Cardiac muscle cell (in vitro differentiated cells and primary cell): Measurements from ENCODE around the gene STARD5. TPM values are rescaled to one million over a fixed set of nuclear protein-coding genes. Genes with fewer than 3 reads are reported as not detected.

Experiments used
- DNase-seq, 2 donors: peaks; one replicate each; pipeline versions ENCODE4 v3.0.0 to v3.0.0-alpha.2; 2010 to 2017; ENCODE audit warnings: low read depth in 1 of 2, low spot score in 1 of 2
- H3K27ac ChIP-seq: fragments of 200-600 bp; sonication (generic); 2 replicates; pipeline ENCODE4 v1.5.1; 2016
- H3K27me3 ChIP-seq: fragments of 200-600 bp; sonication (generic); 2 replicates; pipeline ENCODE4 v1.6.0; 2016; ENCODE audit warnings: control low read depth
- H3K36me3 ChIP-seq: fragments of 200-600 bp; sonication (generic); 2 replicates; pipeline ENCODE4 v1.5.1; 2016; ENCODE audit warnings: control low read depth
- H3K4me1 ChIP-seq: fragments of 200-600 bp; sonication (generic); 2 replicates; pipeline ENCODE4 v1.8.1; 2017; ENCODE audit warnings: low read depth, mild to moderate bottlenecking, mixed run types
- H3K4me3 ChIP-seq: fragments of 200-600 bp; sonication (generic); 2 replicates; pipeline ENCODE4 v1.5.1; 2016; ENCODE audit warnings: mild to moderate bottlenecking
- H3K9me3 ChIP-seq: fragments of 200-600 bp; sonication (generic); 2 replicates; pipeline ENCODE4 v1.5.1; 2017; ENCODE audit warnings: low read depth, mild to moderate bottlenecking, control low read depth
- CTCF ChIP-seq: IDR thresholded peaks from 2 replicates; pipeline ENCODE4 v1.5.1; 2012; ENCODE audit warnings: low read depth, mild to moderate bottlenecking, low read length
- polyA plus RNA-seq: library from polyadenylated mRNA; unstranded; fragments of >200 nt; fragmentation: Nextera tagmentation; extraction: Ambion mirVana; gene quantifications from 2 replicates; pipeline ENCODE4 v1.2.1, GENCODE V29; 2016
- total RNA-seq: library from RNA; depleted of rRNA; stranded (reverse); fragments of >200 nt; gene quantifications from 2 replicates; pipeline ENCODE4 v1.2.3, GENCODE V29; 2016

The STARD5 gene
- total and polyA plus RNA-seq, 2 experiments from 2014 or later = 2.1 to 2.2 TPM

- Histone ChIP-seq H3K4me3 (no peak overlapping the region), H3K27ac (no peak overlapping the region), H3K9me3 (no peaks in the 10 kb centered on the region), H3K27me3 (no peaks in the 10 kb centered on the region), H3K36me3 (no peaks in the 10 kb centered on the region), H3K4me1 (no peaks in the 10 kb centered on the region)
- TF ChIP-seq CTCF = no peak
- no peak for DNase-seq
Measured at GRCh38 chr15:81337241-81337640, 13.3 kb upstream of the STARD5 start.

- no peak overlapping the region for H3K27ac ChIP-seq
- H3K4me3 ChIP-seq = no peak overlapping the region
- no peaks in the 10 kb centered on the region for H3K36me3 ChIP-seq
- no peaks in the 10 kb centered on the region for H3K9me3 ChIP-seq
- H3K4me1 ChIP-seq = peaks cover 2% of the 10 kb centered on the region
- peak in 1 of 2 donors; percentile 64 for DNase-seq
- peak; percentile 56 for TF ChIP-seq CTCF
- no peaks in the 10 kb centered on the region for H3K27me3 ChIP-seq
Measured at GRCh38 chr15:81336568-81336967, 12.6 kb upstream of the STARD5 start.

- H3K9me3 ChIP-seq = no peaks in the 10 kb centered on the region
- DNase-seq = no peak
- no peaks in the 10 kb centered on the region for H3K36me3 ChIP-seq
- no peak overlapping the region for H3K27ac ChIP-seq
- peaks cover 11% of the 10 kb centered on the region for H3K4me1 ChIP-seq
- H3K27me3 ChIP-seq = no peaks in the 10 kb centered on the region
- no peak overlapping the region for H3K4me3 ChIP-seq
- TF ChIP-seq CTCF = no peak
Measured at GRCh38 chr15:81335631-81336030, 11.7 kb upstream of the STARD5 start.

GRCh38 chr15:81334768-81335435, 11.0 kb upstream of the STARD5 start:
- H3K27me3 ChIP-seq = no peaks in the 10 kb centered on the region
- no peak for TF ChIP-seq CTCF
- peak in 1 of 2 donors; percentile 92 for DNase-seq
- H3K36me3 ChIP-seq = no peaks in the 10 kb centered on the region
- H3K27ac ChIP-seq = no peak overlapping the region
- H3K9me3 ChIP-seq = no peaks in the 10 kb centered on the region
- no peak overlapping the region for H3K4me3 ChIP-seq
- H3K4me1 ChIP-seq = peaks cover 11% of the 10 kb centered on the region

GRCh38 chr15:81333363-81333762, 9.4 kb upstream of the STARD5 start:
- no peak for TF ChIP-seq CTCF
- Histone ChIP-seq H3K27me3 (no peaks in the 10 kb centered on the region), H3K4me3 (no peak overlapping the region), H3K27ac (no peak overlapping the region), H3K36me3 (no peaks in the 10 kb centered on the region), H3K9me3 (no peaks in the 10 kb centered on the region), H3K4me1 (peaks cover 11% of the 10 kb centered on the region)
- no peak for DNase-seq
